H9 (cell line): ENCODE results near the gene ZNF718. TPM values are rescaled to one million over a fixed set of nuclear protein-coding genes. Genes with fewer than 3 reads are reported as not detected.
A peak's percentile ranks its signal among the peaks of the same experiment; 100 is the strongest.
"Not testable (repeated sequence)": the region's sequence is repeated elsewhere in the genome, so short reads cannot be mapped to it uniquely, and the experiment has no call there.

Experiments used
- DNase-seq: peaks from one replicate; pipeline ENCODE4 v3.0.0-alpha.2; 2017
- H2AFZ ChIP-seq: one replicate; pipeline ENCODE4 v1.6.1; 2013; ENCODE audit warnings: mild to moderate bottlenecking, low read length, control low read depth, moderate library complexity
- H2AK5ac ChIP-seq: 2 replicates; pipeline ENCODE4 v1.6.1; 2013; ENCODE audit warnings: low read length, control low read depth, mixed read lengths; ENCODE audit not compliant: insufficient read length
- H2BK120ac ChIP-seq: one replicate; pipeline ENCODE4 v1.6.1; 2013; ENCODE audit warnings: low read depth, mild to moderate bottlenecking, low read length, control low read depth, inconsistent platforms; ENCODE audit not compliant: poor library complexity, severe bottlenecking
- H2BK12ac ChIP-seq: 2 replicates; pipeline ENCODE4 v1.6.1; 2013; ENCODE audit warnings: low read length, control low read depth, mixed read lengths, low read depth; ENCODE audit not compliant: insufficient read length
- H2BK15ac ChIP-seq: 2 replicates; pipeline ENCODE4 v1.6.1; 2013; ENCODE audit warnings: low read depth, low read length, control low read depth
- H2BK20ac ChIP-seq: one replicate; pipeline ENCODE4 v1.6.1; 2013; ENCODE audit warnings: low read depth, mild to moderate bottlenecking, low read length, control low read depth, inconsistent platforms; ENCODE audit not compliant: poor library complexity, severe bottlenecking
- H2BK5ac ChIP-seq: 2 replicates; pipeline ENCODE4 v1.6.1; 2013; ENCODE audit warnings: low read length, control low read depth, mixed read lengths; ENCODE audit not compliant: insufficient read length
- H3K14ac ChIP-seq: 2 replicates; pipeline ENCODE4 v1.6.1; 2013; ENCODE audit warnings: low read length, control low read depth; ENCODE audit not compliant: insufficient read depth
- H3K18ac ChIP-seq: 2 replicates; pipeline ENCODE4 v1.6.1; 2013; ENCODE audit warnings: low read depth, mild to moderate bottlenecking, mixed read lengths, low read length, control low read depth; ENCODE audit not compliant: insufficient read length
- H3K23ac ChIP-seq: 2 replicates; pipeline ENCODE4 v1.6.1; 2013; ENCODE audit warnings: low read length, control low read depth, mixed read lengths, low read depth; ENCODE audit not compliant: insufficient read length
- H3K23me2 ChIP-seq: 2 replicates; pipeline ENCODE4 v1.6.1; 2013; ENCODE audit warnings: low read depth, mild to moderate bottlenecking, mixed read lengths, low read length, control low read depth; ENCODE audit not compliant: insufficient read length, poor library complexity, severe bottlenecking
- H3K27ac ChIP-seq: 2 replicates; pipeline ENCODE4 v1.5.1; 2013; ENCODE audit warnings: low read length, control low read depth, mixed read lengths, low read depth; ENCODE audit not compliant: insufficient read length
- H3K27me3 ChIP-seq: 2 replicates; pipeline ENCODE4 v1.6.1; 2013; ENCODE audit warnings: low read length, control low read depth, inconsistent platforms; ENCODE audit not compliant: insufficient read depth
- H3K4ac ChIP-seq: 2 replicates; pipeline ENCODE4 v1.6.1; 2013; ENCODE audit warnings: low read depth, mild to moderate bottlenecking, control low read depth, inconsistent platforms, low read length, moderate library complexity
- H3K4me1 ChIP-seq: 2 replicates; pipeline ENCODE4 v1.6.1; 2013; ENCODE audit warnings: low read length, control low read depth, inconsistent platforms; ENCODE audit not compliant: insufficient read depth
- H3K4me2 ChIP-seq: 2 replicates; pipeline ENCODE4 v1.6.1; 2013; ENCODE audit warnings: low read length, control low read depth, mixed read lengths; ENCODE audit not compliant: insufficient read length, insufficient read depth
- H3K56ac ChIP-seq: 2 replicates; pipeline ENCODE4 v1.6.1; 2013; ENCODE audit warnings: low read depth, mild to moderate bottlenecking, mixed read lengths, low read length, control low read depth; ENCODE audit not compliant: insufficient read length
- H3K79me1 ChIP-seq: 2 replicates; pipeline ENCODE4 v1.6.1; 2013; ENCODE audit warnings: low read depth, mild to moderate bottlenecking, moderate library complexity, low read length, control low read depth, inconsistent platforms; ENCODE audit not compliant: insufficient read depth, poor library complexity, severe bottlenecking
- H3K79me2 ChIP-seq: 2 replicates; pipeline ENCODE4 v1.6.1; 2013; ENCODE audit warnings: low read length, control low read depth, inconsistent platforms; ENCODE audit not compliant: insufficient read depth
- H3K9ac ChIP-seq: 2 replicates; pipeline ENCODE4 v1.6.1; 2013; ENCODE audit warnings: low read length, control low read depth, mixed read lengths; ENCODE audit not compliant: insufficient read length; ENCODE audit errors: extremely low read depth
- H3K9me3 ChIP-seq: one replicate; pipeline ENCODE4 v1.6.1; 2013; ENCODE audit warnings: low read depth, low read length, inconsistent platforms; ENCODE audit not compliant: control insufficient read depth
- H3T11ph ChIP-seq: one replicate; pipeline ENCODE4 v1.6.1; 2013; ENCODE audit warnings: mild to moderate bottlenecking, low read length, control low read depth, inconsistent platforms
- H4K20me1 ChIP-seq: one replicate; pipeline ENCODE4 v1.6.1; 2013; ENCODE audit not compliant: control insufficient read depth, insufficient read length, insufficient read depth
- H4K5ac ChIP-seq: 2 replicates; pipeline ENCODE4 v1.6.1; 2013; ENCODE audit warnings: low read depth, mild to moderate bottlenecking, mixed read lengths, low read length, control low read depth; ENCODE audit not compliant: insufficient read length
- H4K8ac ChIP-seq: replicated peaks from 2 replicates; pipeline ENCODE4 v1.6.1; 2013; ENCODE audit warnings: low read length, control low read depth, mixed read lengths, low read depth; ENCODE audit not compliant: insufficient read length
- H4K91ac ChIP-seq: 2 replicates; pipeline ENCODE4 v1.6.1; 2013; ENCODE audit warnings: low read depth, mild to moderate bottlenecking, moderate library complexity, mixed read lengths, low read length, control low read depth; ENCODE audit not compliant: insufficient read length
- H3K27ac Mint-ChIP-seq, 3 experiments: 2 replicates in 2 of 3; 3 replicates in 1 of 3; pipeline ENCODE4 v1.8.0; 2020 to 2021; ENCODE audit warnings: mixed read lengths in 3 of 3, mild to moderate bottlenecking in 1 of 3, moderate library complexity in 1 of 3
- H3K27me3 Mint-ChIP-seq: 2 replicates; pipeline ENCODE4 v1.8.0; 2021; ENCODE audit warnings: low read depth, mild to moderate bottlenecking, moderate library complexity, mixed read lengths
- H3K36me3 Mint-ChIP-seq, 3 experiments: 2 replicates in 2 of 3; 3 replicates in 1 of 3; pipeline ENCODE4 v1.8.0; 2020 to 2021; ENCODE audit warnings: low read depth in 3 of 3, mixed read lengths in 3 of 3; ENCODE audit not compliant: insufficient read depth in 1 of 3
- H3K4me1 Mint-ChIP-seq, 2 experiments: 2 replicates each; pipeline ENCODE4 v1.8.0; 2020; ENCODE audit warnings: mixed read lengths in 2 of 2
- H3K4me3 Mint-ChIP-seq, 2 experiments: 2 replicates in 1 of 2; 3 replicates in 1 of 2; pipeline ENCODE4 v1.8.0; 2020 to 2021; ENCODE audit warnings: mild to moderate bottlenecking in 2 of 2, mixed read lengths in 2 of 2, moderate library complexity in 1 of 2
- H3K9me3 Mint-ChIP-seq, 2 experiments: 2 replicates in 1 of 2; 3 replicates in 1 of 2; pipeline ENCODE4 v1.8.0; 2020; ENCODE audit warnings: mild to moderate bottlenecking in 2 of 2, mixed read lengths in 2 of 2, moderate library complexity in 1 of 2
- WGBS: extraction: QIAGEN DNeasy Blood & Tissue Kit; methylation state at CpG from one replicate; pipeline ENCODE4 v1.1.7; 2013; ENCODE audit warnings: missing lambda C conversion rate, low lambda C conversion rate, mixed read lengths; ENCODE audit not compliant: insufficient read length; ENCODE audit errors: extremely low coverage; 5-methylcytosine and 5-hydroxymethylcytosine counted together
- total RNA-seq: library from RNA; stranded (reverse); gene quantifications from 2 replicates; pipeline ENCODE4 v1.2.1, GENCODE V29; 2021
- TF ChIP-seq, protein P1 (sequence below): fragments of 200-600 bp; sonication (generic); conservative IDR thresholded peaks from 3 replicates; pipeline ENCODE4 v1.8.0; 2021; ENCODE audit warnings: antibody characterized with exemption, mild to moderate bottlenecking

The ZNF718 gene
- total RNA-seq, 1 experiment from 2014 or later: 12.5 TPM

GRCh38 chr4:206054-206453 is 81.8 kb downstream of the ZNF718 start:
- peaks cover 3% of the 10 kb centered on the region for H3K23me2 ChIP-seq
- peaks cover 75 to 84% of the 10 kb centered on the region in 2 experiments for H3K9me3 Mint-ChIP-seq
- no peaks in the 10 kb centered on the region for H3K4me1 ChIP-seq
- H3K56ac ChIP-seq: no peak overlapping the region
- H3K27me3 Mint-ChIP-seq: peaks cover 2% of the 10 kb centered on the region; the same call in 1 of the 2 replicates
- H3K27me3 ChIP-seq: no peaks in the 10 kb centered on the region
- H3K27ac Mint-ChIP-seq: no peak overlapping the region
- no CpG with 5 or more reads among the region's 4 CpGs for WGBS
- no peak overlapping the region for H2BK15ac ChIP-seq
- H2BK20ac ChIP-seq: no peak overlapping the region
- H3K9ac ChIP-seq: no peak overlapping the region
- H2AK5ac ChIP-seq: no peak overlapping the region
- peaks cover 37 to 67% (median 44%) of the 10 kb centered on the region in 3 experiments for H3K36me3 Mint-ChIP-seq
- H2BK12ac ChIP-seq: no peak overlapping the region
- H3K9me3 ChIP-seq: peaks cover 62% of the 10 kb centered on the region
- H3K79me1 ChIP-seq: no peaks in the 10 kb centered on the region
- no peak overlapping the region for H4K91ac ChIP-seq
- H3K79me2 ChIP-seq: no peaks in the 10 kb centered on the region
- H3K4me3 Mint-ChIP-seq: no peak overlapping the region; a peak in 1 of 5 replicates
- no peak for DNase-seq
- no peak overlapping the region for H3K14ac ChIP-seq
- H4K20me1 ChIP-seq: no peaks in the 10 kb centered on the region
- no peak overlapping the region for H2BK120ac ChIP-seq
- TF ChIP-seq, protein P1, sequence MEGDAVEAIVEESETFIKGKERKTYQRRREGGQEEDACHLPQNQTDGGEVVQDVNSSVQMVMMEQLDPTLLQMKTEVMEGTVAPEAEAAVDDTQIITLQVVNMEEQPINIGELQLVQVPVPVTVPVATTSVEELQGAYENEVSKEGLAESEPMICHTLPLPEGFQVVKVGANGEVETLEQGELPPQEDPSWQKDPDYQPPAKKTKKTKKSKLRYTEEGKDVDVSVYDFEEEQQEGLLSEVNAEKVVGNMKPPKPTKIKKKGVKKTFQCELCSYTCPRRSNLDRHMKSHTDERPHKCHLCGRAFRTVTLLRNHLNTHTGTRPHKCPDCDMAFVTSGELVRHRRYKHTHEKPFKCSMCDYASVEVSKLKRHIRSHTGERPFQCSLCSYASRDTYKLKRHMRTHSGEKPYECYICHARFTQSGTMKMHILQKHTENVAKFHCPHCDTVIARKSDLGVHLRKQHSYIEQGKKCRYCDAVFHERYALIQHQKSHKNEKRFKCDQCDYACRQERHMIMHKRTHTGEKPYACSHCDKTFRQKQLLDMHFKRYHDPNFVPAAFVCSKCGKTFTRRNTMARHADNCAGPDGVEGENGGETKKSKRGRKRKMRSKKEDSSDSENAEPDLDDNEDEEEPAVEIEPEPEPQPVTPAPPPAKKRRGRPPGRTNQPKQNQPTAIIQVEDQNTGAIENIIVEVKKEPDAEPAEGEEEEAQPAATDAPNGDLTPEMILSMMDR: no peak
- H2AFZ ChIP-seq: no peak overlapping the region
- H3K18ac ChIP-seq: no peak overlapping the region
- H3K4me2 ChIP-seq: no peak overlapping the region
- H3K4ac ChIP-seq: no peak overlapping the region
- H3K23ac ChIP-seq: no peak overlapping the region
- no peak overlapping the region for H3T11ph ChIP-seq
- H4K5ac ChIP-seq: peak overlapping the region; percentile 49
- no peaks in the 10 kb centered on the region; a peak in 1 of 4 replicates for H3K4me1 Mint-ChIP-seq
- no peak overlapping the region for H2BK5ac ChIP-seq
- no peak overlapping the region for H3K27ac ChIP-seq
- no peak overlapping the region for H4K8ac ChIP-seq

- not testable (repeated sequence) for H2BK5ac ChIP-seq, H3K27ac ChIP-seq, H3K27ac Mint-ChIP-seq, H3K4me2 ChIP-seq, H4K91ac ChIP-seq, H3K27me3 Mint-ChIP-seq, H4K8ac ChIP-seq, H3K79me2 ChIP-seq, H3K23ac ChIP-seq, H3T11ph ChIP-seq, H2BK15ac ChIP-seq, H2BK12ac ChIP-seq, H4K5ac ChIP-seq, H3K18ac ChIP-seq, H2AFZ ChIP-seq, H3K14ac ChIP-seq, H2BK120ac ChIP-seq, H2AK5ac ChIP-seq, H3K9ac ChIP-seq, H3K56ac ChIP-seq, H3K4ac ChIP-seq, H3K79me1 ChIP-seq, H3K4me3 Mint-ChIP-seq, H3K4me1 Mint-ChIP-seq, H3K27me3 ChIP-seq, DNase-seq, H4K20me1 ChIP-seq, H2BK20ac ChIP-seq, H3K4me1 ChIP-seq, H3K23me2 ChIP-seq
- H3K9me3 ChIP-seq: peaks cover 37% of the 10 kb centered on the region
- no CpG with 5 or more reads among the region's 3 CpGs for WGBS
- H3K36me3 Mint-ChIP-seq: peaks cover 33 to 53% (median 39%) of the 10 kb centered on the region in 3 experiments
- peaks cover 74 to 81% of the 10 kb centered on the region in 2 experiments for H3K9me3 Mint-ChIP-seq
Measured at GRCh38 chr4:208416-209096, 84.3 kb downstream of the ZNF718 start.
